MM.1S (cell line): ENCODE results near the gene PROSER3.

Experiments used
- DNase-seq: peaks from one replicate; pipeline ENCODE4 v3.0.0-alpha.2; 2015
- H2AFZ ChIP-seq: fragments of 300-600 bp; sonication (generic); 2 replicates; pipeline ENCODE4 v1.6.0; 2016; ENCODE audit warnings: antibody characterized with exemption, low read length
- H3F3A ChIP-seq: fragments of 300-600 bp; sonication (generic); 2 replicates; pipeline ENCODE4 v1.6.1; 2016; ENCODE audit warnings: mild to moderate bottlenecking, antibody characterized with exemption, low read length, moderate library complexity, mixed read lengths; ENCODE audit not compliant: insufficient read depth
- H3K27ac ChIP-seq: fragments of 300-600 bp; sonication (generic); 2 replicates; pipeline ENCODE4 v1.5.1; 2016; ENCODE audit warnings: mild to moderate bottlenecking, low read length
- H3K27me3 ChIP-seq: fragments of 300-600 bp; sonication (generic); replicated peaks from 2 replicates; pipeline ENCODE4 v1.6.0; 2016; ENCODE audit warnings: low read length; ENCODE audit not compliant: insufficient read depth
- H3K36me3 ChIP-seq: fragments of 300-600 bp; sonication (generic); replicated peaks from 2 replicates; pipeline ENCODE4 v1.6.1; 2016; ENCODE audit warnings: mild to moderate bottlenecking, low read length, mixed read lengths; ENCODE audit not compliant: insufficient read depth
- H3K4me1 ChIP-seq: fragments of 300-600 bp; sonication (generic); 2 replicates; pipeline ENCODE4 v1.6.1; 2016; ENCODE audit warnings: low read length, mixed read lengths
- H3K4me2 ChIP-seq: fragments of 300-600 bp; sonication (generic); 2 replicates; pipeline ENCODE4 v1.6.0; 2016; ENCODE audit warnings: low read depth, low read length
- H3K4me3 ChIP-seq: fragments of 300-600 bp; sonication (generic); 2 replicates; pipeline ENCODE4 v1.5.1; 2016; ENCODE audit warnings: low read length, mixed read lengths
- H3K79me2 ChIP-seq: fragments of 300-600 bp; sonication (generic); 2 replicates; pipeline ENCODE4 v1.6.1; 2016; ENCODE audit warnings: mixed run types, low read length, mixed read lengths
- H3K9ac ChIP-seq: fragments of 300-600 bp; sonication (generic); 2 replicates; pipeline ENCODE4 v1.6.1; 2016; ENCODE audit warnings: low read length, mixed read lengths
- H3K9me2 ChIP-seq: fragments of 300-600 bp; sonication (generic); replicated peaks from 2 replicates; pipeline ENCODE4 v1.6.1; 2016; ENCODE audit warnings: mild to moderate bottlenecking, low read length, mixed read lengths; ENCODE audit not compliant: insufficient read depth
- H3K9me3 ChIP-seq: fragments of 300-600 bp; sonication (generic); replicated peaks from 2 replicates; pipeline ENCODE4 v1.6.1; 2016; ENCODE audit warnings: mild to moderate bottlenecking, low read length, mixed read lengths; ENCODE audit not compliant: insufficient read depth
- H4K20me1 ChIP-seq: fragments of 300-600 bp; sonication (generic); 2 replicates; pipeline ENCODE4 v1.6.1; 2016; ENCODE audit warnings: mild to moderate bottlenecking, low read length, moderate library complexity, mixed read lengths; ENCODE audit not compliant: insufficient read depth
- EZH2 ChIP-seq: fragments of 300-600 bp; sonication (generic); optimal IDR thresholded peaks from 2 replicates; pipeline ENCODE3; 2017; ENCODE audit warnings: low read depth, mild to moderate bottlenecking, antibody characterized with exemption, low read length, mixed read lengths
- EZH2phosphoT487 ChIP-seq: fragments of 300-600 bp; sonication (generic); IDR thresholded peaks from 2 replicates; pipeline ENCODE4 v1.6.1; 2018; ENCODE audit warnings: antibody characterized with exemption, low read length
- TF ChIP-seq, protein P1 (sequence below): fragments of 300-600 bp; sonication (generic); IDR thresholded peaks from 2 replicates; pipeline ENCODE4 v1.5.1; 2016; ENCODE audit warnings: antibody characterized with exemption, low read length, mixed read lengths

The PROSER3 gene

DNA sequence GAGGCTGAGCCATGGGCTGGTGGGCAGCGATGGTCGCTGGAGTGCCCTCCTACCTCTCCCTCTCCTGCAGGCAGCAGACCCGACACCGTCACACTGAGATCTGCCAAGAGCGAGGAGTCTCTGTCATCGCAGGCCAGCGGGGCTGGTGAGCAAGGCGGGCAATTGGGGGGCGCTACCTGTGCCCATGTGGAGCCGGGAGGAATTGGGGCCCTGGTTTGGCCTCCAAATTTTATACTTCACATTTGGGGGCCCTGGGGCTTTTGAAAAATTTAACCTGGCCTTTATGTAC lies 27.3 kb downstream of the PROSER3 start:
- H3K9me2 ChIP-seq: no peaks in the 10 kb centered on the region
- no peak overlapping the region for H3K9ac ChIP-seq
- no peaks in the 10 kb centered on the region for H3F3A ChIP-seq
- DNase-seq: no peak
- H3K27me3 ChIP-seq: no peaks in the 10 kb centered on the region
- no peak overlapping the region for H3K4me3 ChIP-seq
- H4K20me1 ChIP-seq: no peaks in the 10 kb centered on the region
- H3K27ac ChIP-seq: no peak overlapping the region
- no peak overlapping the region for H3K4me2 ChIP-seq
- H3K79me2 ChIP-seq: no peaks in the 10 kb centered on the region
- H3K9me3 ChIP-seq: no peaks in the 10 kb centered on the region
- TF ChIP-seq EZH2: no peak
- TF ChIP-seq, protein P1, sequence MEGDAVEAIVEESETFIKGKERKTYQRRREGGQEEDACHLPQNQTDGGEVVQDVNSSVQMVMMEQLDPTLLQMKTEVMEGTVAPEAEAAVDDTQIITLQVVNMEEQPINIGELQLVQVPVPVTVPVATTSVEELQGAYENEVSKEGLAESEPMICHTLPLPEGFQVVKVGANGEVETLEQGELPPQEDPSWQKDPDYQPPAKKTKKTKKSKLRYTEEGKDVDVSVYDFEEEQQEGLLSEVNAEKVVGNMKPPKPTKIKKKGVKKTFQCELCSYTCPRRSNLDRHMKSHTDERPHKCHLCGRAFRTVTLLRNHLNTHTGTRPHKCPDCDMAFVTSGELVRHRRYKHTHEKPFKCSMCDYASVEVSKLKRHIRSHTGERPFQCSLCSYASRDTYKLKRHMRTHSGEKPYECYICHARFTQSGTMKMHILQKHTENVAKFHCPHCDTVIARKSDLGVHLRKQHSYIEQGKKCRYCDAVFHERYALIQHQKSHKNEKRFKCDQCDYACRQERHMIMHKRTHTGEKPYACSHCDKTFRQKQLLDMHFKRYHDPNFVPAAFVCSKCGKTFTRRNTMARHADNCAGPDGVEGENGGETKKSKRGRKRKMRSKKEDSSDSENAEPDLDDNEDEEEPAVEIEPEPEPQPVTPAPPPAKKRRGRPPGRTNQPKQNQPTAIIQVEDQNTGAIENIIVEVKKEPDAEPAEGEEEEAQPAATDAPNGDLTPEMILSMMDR: no peak
- TF ChIP-seq EZH2phosphoT487: no peak
- no peaks in the 10 kb centered on the region for H3K4me1 ChIP-seq
- H3K36me3 ChIP-seq: no peaks in the 10 kb centered on the region
- H2AFZ ChIP-seq: no peak overlapping the region

DNA sequence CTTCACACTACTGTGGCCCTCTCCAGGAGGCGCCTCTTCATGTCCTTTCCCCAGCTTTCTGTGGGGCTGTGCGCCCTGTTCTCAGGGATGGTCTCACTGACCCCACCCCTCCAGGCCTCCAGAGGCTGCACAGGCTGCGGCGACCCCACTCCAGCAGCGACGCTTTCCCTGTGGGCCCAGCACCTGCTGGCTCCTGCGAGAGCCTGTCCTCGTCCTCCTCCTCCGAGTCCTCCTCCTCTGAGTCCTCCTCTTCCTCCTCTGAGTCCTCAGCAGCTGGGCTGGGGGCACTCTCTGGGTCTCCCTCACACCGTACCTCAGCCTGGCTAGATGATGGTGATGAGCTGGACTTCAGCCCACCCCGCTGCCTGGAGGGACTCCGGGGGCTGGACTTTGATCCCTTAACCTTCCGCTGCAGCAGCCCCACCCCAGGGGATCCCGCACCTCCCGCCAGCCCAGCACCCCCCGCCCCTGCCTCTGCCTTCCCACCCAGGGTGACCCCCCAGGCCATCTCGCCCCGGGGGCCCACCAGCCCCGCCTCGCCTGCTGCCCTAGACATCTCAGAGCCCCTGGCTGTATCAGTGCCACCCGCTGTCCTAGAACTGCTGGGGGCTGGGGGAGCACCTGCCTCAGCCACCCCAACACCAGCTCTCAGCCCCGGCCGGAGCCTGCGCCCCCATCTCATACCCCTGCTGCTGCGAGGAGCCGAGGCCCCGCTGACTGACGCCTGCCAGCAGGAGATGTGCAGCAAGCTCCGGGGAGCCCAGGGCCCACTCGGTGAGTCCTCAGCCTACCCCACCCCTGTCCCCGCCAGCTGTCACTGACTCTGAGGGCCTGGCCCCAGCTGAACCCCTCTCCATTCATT lies 28.6 kb downstream of the PROSER3 start:
- Histone ChIP-seq H2AFZ (no peak overlapping the region), H3K9me2 (no peaks in the 10 kb centered on the region), H3K27ac (no peak overlapping the region), H3K79me2 (no peaks in the 10 kb centered on the region), H3K4me1 (no peaks in the 10 kb centered on the region), H3K9me3 (no peaks in the 10 kb centered on the region), H3K27me3 (no peaks in the 10 kb centered on the region), H3K36me3 (no peaks in the 10 kb centered on the region), H3K4me2 (no peak overlapping the region), H3K4me3 (no peak overlapping the region), H3K9ac (no peak overlapping the region), H3F3A (no peaks in the 10 kb centered on the region), H4K20me1 (no peaks in the 10 kb centered on the region)
- TF ChIP-seq EZH2phosphoT487: no peak
- TF ChIP-seq, protein P1: no peak
- TF ChIP-seq EZH2: no peak
- DNase-seq: no peak

DNA sequence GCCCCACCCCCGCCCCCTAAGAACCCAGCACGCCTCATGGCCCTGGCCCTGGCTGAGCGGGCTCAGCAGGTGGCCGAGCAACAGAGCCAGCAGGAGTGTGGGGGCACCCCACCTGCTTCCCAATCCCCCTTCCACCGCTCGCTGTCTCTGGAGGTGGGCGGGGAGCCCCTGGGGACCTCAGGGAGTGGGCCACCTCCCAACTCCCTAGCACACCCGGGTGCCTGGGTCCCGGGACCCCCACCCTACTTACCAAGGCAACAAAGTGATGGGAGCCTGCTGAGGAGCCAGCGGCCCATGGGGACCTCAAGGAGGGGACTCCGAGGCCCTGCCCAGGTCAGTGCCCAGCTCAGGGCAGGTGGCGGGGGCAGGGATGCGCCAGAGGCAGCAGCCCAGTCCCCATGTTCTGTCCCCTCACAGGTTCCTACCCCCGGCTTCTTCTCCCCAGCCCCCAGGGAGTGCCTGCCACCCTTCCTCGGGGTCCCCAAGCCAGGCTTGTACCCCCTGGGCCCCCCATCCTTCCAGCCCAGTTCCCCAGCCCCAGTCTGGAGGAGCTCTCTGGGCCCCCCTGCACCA lies 29.3 kb downstream of the PROSER3 start:
- H3K9ac ChIP-seq: no peak overlapping the region
- no peaks in the 10 kb centered on the region for H3K79me2 ChIP-seq
- peaks cover 5% of the 10 kb centered on the region for H3K27me3 ChIP-seq
- H3K4me1 ChIP-seq: no peaks in the 10 kb centered on the region
- H4K20me1 ChIP-seq: no peaks in the 10 kb centered on the region
- DNase-seq: no peak
- no peak overlapping the region for H3K27ac ChIP-seq
- TF ChIP-seq, protein P1: no peak
- TF ChIP-seq EZH2 (no peak), EZH2phosphoT487 (no peak)
- H3K9me2 ChIP-seq: no peaks in the 10 kb centered on the region
- H3K36me3 ChIP-seq: no peaks in the 10 kb centered on the region
- no peak overlapping the region for H3K4me3 ChIP-seq
- no peaks in the 10 kb centered on the region for H3K9me3 ChIP-seq
- H3K4me2 ChIP-seq: no peak overlapping the region
- H3F3A ChIP-seq: no peaks in the 10 kb centered on the region
- no peak overlapping the region for H2AFZ ChIP-seq
